ENCODE measurements around the gene GSK3B.
A peak's percentile ranks its signal among the peaks of the same experiment; 100 is the strongest.

GSK3B gene

DNA sequence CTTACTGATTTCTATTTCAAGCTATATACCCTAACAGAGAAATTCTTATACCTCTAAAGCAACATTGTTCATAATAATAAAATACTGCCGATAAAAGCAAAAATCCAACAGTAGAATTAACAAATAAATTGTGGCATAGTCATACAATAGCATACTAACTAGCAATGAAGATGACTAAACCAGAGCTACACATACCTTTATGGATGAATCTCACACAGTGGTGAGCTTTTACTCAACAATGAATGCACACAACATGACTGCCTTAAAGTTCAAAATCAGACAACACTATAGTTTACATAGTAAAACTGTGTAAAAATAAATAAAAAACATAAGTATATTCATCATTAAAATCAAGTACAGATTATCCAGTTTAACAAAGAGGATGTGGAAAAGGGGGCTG lies 213.3 kb downstream of the GSK3B start:
- DNase-seq (ENCODE audit: low spot score), result no peak

- DNase-seq (ENCODE audit: low spot score), result no peak
These were observed 220.6 kb downstream of the GSK3B start for GRCh38 chr3:119873646-119874045.

DNA sequence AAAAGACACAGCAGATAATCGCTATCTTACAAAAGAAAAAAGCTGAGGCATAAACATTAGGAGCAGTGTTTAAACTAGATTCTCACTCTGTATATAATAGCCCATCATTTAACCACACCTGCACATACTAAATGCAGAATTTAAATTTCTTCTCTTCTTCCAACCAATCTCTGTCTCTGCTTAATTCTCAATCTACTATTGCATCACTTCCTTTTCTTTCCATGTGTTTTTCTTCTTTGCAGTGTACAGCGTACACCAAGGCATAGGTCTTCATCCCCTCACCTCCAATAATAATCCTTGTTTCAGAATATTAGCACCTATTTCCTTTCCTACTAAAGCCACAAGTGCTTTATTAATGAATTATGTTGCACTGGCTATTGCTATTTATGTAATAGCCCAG lies 221.5 kb downstream of the GSK3B start:
- DNase-seq (ENCODE audit: low spot score), result no peak

DNA sequence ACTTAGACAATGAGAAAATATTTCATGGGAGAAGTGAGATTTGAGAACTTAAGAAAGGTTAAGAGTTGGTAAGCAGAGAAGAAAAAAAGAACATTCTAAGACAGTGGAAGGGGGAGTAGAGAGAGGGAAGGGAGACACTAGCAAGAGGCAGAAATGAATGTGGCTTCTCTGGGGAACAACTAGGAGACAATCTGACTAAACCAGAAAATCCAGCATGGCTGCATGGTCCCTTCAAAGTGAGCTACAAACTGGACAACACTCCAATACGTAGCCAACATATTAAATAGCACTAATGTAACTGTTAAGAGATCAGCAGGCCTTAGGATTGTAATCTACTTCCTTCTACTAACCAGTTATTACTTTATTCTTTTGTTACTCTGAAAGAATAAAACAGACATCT lies 222.7 kb downstream of the GSK3B start:
- no peak for DNase-seq (ENCODE audit: low spot score)

- no peak for DNase-seq (ENCODE audit: low spot score)
These were observed 223.7 kb downstream of the GSK3B start for GRCh38 chr3:119870512-119870911.

- DNase-seq (ENCODE audit: low spot score), result no peak
These were observed 229.8 kb downstream of the GSK3B start for GRCh38 chr3:119864476-119864875.

GRCh38 chr3:119862616-119863015 lies 231.6 kb downstream of the GSK3B start:
- no peak for DNase-seq (ENCODE audit: low spot score)

- no peak for DNase-seq (ENCODE audit: low spot score)
These were observed 232.6 kb downstream of the GSK3B start for GRCh38 chr3:119861681-119862080.

GRCh38 chr3:119859728-119860127 lies 234.5 kb downstream of the GSK3B start:
- no peak for DNase-seq (ENCODE audit: low spot score)

- DNase-seq (ENCODE audit: low spot score), result no peak
These were observed 235.3 kb downstream of the GSK3B start for GRCh38 chr3:119858957-119859356.

- DNase-seq (ENCODE audit: low spot score), result no peak
These were observed 237.6 kb downstream of the GSK3B start for GRCh38 chr3:119856695-119857094.

GRCh38 chr3:119849126-119849525 lies 245.1 kb downstream of the GSK3B start:
- DNase-seq (ENCODE audit: low spot score), result no peak

DNA sequence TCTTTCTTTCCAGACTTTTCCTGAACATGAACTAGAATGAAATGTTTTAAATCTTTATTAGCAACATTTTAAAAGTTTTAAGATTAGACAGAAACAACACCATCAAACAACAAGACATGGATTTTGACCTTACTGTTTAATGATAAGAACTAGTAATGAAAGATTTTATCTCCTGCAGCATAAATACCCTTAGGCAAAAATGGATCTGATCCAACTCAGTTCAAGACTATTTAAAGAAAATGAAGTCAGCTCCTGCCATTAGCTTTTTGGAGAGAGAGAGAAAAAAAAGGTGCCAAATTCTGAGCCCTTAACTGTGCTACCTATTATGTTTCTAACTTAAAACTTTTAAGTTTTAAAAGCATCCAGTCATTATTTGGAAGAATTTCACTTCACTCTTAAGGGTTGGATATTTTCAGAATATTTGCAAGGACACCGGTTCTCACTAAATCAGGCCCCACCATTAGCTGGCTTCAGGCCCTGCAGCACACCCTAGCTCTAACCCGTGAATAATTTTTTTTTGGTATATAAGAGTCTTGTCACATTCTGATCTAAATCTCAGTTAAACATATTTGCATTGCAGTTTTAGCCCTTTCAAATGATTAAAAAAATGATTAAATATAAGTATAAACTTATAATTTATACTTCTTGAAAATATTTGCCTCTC lies 252.3 kb downstream of the GSK3B start:
- DNase-seq (ENCODE audit: low spot score), result no peak

DNA sequence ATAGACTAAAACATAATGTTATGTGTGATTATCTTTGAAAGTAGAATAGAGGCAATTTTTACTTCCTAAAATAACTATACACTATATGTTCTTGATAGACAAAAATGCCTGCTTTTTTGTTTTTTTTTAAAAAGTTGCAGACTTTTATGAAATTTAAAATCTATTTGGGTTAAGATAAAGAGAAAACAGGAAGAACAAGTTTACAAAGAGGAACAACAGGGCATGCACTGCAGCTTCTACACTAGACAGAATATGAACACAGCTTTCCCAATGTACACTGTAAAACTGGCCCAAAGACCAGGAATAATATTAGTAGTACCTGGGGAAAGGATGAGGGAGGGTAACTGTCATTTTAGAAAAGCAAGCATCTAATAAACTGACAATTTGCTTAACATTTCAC lies 258.7 kb downstream of the GSK3B start:
- no peak for DNase-seq (ENCODE audit: low spot score)

DNA sequence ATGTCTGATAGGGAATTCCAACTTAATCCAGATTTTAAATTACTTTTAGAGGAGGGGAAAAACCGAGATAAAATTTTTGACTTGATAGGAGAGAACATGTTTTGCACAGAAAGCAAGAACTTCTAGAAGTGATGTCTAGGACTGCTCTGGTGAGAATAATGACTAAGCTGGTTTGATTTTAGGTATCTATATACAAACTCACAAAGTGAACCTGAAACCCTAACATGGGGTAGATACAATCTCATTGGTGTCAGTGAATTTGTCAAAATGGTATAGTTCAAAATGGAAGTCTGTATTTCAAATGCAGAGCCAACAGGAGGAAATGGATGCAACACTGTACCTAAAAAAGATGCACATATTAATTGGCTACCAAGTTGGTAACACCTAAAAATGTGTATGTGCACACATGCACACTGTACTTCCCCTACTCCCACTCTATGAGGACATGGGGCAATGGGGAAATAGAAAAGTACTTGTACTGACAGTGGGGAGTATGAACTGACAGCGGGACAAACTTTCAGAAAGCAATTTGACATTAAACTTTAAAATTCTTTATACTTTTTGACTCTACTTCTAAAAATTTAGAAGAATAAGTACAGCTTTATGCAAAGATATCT lies 259.4 kb downstream of the GSK3B start:
- DNase-seq (ENCODE audit: low spot score), result no peak

DNA sequence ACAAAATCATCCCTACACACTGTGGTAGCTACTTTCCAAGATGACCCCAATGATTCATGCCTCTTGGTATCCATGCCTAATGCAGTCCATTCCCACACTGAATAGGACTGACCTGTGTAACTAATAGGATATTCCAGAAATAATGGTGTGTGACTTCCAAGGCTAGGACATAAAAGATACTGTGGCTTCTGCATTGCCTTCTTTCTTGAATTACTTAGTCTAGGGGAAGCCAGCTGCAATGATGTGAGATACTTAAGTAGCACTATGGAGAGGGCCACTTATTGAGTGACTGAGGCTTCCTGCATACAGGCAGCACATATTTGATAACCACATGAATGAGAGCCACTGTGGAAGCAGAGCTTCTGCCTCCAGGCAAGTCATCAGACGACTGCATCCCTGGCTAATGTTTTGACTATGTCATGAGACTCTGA lies 262.3 kb downstream of the GSK3B start:
- no peak for DNase-seq (ENCODE audit: low spot score)

- DNase-seq (ENCODE audit: low spot score), result no peak
These were observed 263.2 kb downstream of the GSK3B start for GRCh38 chr3:119831022-119831421.

GRCh38 chr3:119829420-119829819 lies 264.8 kb downstream of the GSK3B start:
- peak; percentile 3 for DNase-seq (ENCODE audit: low spot score)

GRCh38 chr3:119826711-119827608 lies 267.3 kb downstream of the GSK3B start:
- no peak for DNase-seq (ENCODE audit: low spot score)

GRCh38 chr3:119825820-119826219 lies 268.4 kb downstream of the GSK3B start:
- no peak for DNase-seq (ENCODE audit: low spot score)

- no peak for DNase-seq (ENCODE audit: low spot score)
These were observed 274.4 kb downstream of the GSK3B start for GRCh38 chr3:119819806-119820205.

DNA sequence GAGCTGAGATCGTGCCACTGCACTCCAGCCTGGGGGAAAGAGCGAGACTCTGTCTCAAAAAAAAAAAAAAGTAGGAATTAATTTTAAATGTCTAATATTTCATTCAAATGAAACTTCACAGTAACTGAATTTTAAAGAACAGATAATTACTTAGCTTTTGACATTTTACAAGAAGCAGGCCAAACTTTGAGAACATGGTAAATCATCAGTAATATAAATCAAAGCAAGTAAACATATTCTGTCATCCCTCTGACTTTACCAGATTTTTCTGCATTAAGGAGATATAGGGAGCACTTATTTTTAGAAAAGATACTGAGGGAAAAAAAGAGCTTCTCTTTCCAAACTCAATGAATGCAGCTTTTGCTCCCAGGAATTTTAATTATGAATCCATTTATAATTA lies 275.3 kb downstream of the GSK3B start:
- no peak for DNase-seq (ENCODE audit: low spot score)
